Measurements from ENCODE around the gene FNBP1. TPM values are rescaled to one million over a fixed set of nuclear protein-coding genes. Genes with fewer than 3 reads are reported as not detected.

The FNBP1 gene
- total RNA-seq, 1 donor from 2014 or later, result 202 TPM

DNA sequence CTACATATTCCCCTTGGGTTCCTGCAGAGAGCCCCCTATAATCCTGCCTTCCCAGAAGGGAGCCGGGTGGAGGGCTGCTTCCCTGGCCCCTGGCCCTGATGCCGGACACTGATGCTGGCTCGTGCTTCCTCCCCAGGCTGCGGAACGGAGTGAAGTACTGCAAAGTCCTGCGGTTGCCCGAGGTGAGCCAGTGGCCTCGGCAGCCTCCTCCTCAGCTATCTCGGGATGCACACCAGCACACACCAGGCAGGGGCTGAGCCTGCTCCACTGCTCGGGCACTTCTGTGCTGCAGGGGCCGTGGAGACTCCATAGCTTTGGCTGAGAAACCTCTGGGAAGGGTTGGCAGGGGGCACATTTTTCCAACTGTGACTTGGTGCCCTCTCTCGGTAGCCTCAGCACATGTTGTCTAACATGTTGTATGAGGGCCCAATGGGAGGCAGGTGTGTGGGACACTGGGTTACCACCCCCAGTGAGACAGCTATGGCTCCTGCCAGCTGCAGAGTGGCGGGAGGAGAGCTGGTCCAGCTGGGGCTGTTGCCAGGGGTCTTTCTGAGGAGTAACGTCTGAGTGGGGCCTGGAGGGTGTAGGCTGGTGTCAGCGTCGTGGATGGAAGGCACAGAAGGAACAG is 169.3 kb downstream of the FNBP1 start:
- intact Hi-C loops (cut with micrococcal nuclease), result no loop called here
- H3K36me3 Mint-ChIP-seq (ENCODE audit: low read depth), result peaks cover 38% of the 10 kb centered on the region
- H3K27me3 Mint-ChIP-seq (ENCODE audit: insufficient read depth), result no peaks in the 10 kb centered on the region
- no peaks in the 10 kb centered on the region for H3K9me3 Mint-ChIP-seq
- H3K4me1 Mint-ChIP-seq (ENCODE audit: low read depth), result peaks cover 24% of the 10 kb centered on the region
- no peak overlapping the region for H3K27ac Mint-ChIP-seq
- DNase-seq (ENCODE audit: low spot score), result no peak
- H3K4me3 Mint-ChIP-seq, result no peak overlapping the region

DNA sequence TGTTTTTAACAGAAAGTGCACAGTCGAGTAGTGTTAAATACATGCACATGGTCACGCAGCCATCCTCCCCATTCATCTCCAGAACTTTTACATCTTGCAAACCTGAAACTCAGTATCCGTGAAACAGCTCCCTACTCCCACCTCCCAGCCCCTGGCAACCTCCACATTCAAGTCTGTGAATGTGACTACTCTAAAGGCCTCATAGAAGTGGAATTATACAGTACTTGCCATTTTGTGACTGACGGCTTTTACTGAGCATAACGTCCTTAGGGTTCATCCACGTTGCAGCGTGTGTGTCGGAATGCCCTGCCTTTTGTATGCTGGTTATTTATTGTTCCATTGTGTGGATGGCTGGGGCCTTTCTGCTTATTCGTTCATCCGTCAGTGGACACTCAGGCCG is 171.9 kb downstream of the FNBP1 start:
- H3K36me3 Mint-ChIP-seq (ENCODE audit: low read depth), result peaks cover 40% of the 10 kb centered on the region
- intact Hi-C loops (cut with micrococcal nuclease), result no loop called here

DNA sequence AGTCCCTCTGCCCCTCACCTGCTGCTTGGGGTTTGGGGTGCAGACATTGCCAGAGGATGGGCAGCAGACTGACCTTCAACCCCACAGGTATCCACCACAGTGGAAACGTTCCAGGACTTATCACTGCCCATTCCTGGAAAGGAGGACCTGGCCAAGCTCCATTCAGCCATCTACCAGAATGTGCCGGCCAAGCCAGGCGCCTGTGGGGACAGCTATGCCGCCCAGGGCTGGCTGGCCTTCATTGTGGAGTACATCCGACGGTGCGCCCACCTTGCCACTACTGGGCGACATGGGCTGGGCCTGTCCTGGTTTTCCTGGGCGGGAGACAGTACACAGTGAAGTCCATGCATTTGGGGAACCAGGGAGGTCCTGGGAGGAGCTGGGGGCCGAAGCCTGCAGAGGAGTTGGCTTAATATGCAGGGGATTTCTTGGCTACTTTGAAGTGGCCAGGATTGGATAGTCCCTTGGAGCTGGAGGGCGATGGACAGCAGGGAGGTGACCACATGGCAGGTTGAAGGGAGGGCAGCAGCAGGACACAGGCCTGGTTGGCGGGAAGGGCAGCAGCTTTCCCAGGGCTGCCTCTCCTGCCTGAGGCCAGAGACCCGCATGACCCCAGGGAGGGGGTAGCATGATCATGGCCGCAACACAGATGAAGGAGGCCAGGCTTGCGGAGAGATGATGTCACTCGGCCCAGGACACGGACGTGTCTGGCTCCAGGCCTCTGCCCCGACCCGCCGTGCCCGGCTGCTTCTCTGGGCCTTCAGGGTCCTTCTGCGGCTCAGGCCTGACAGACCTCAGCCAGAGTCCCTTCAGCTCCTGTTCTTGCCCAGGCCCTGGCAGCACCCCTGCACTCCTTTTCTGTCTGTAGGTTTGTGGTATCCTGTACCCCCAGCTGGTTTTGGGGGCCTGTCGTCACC is 173.1 kb downstream of the FNBP1 start:
- Mint-ChIP-seq H3K27me3 (ENCODE audit: insufficient read depth) (no peaks in the 10 kb centered on the region), H3K9me3 (no peaks in the 10 kb centered on the region), H3K4me3 (peak overlapping the region; percentile 47), H3K27ac (peak overlapping the region; percentile 87), H3K4me1 (ENCODE audit: low read depth) (peaks cover 54% of the 10 kb centered on the region), H3K36me3 (ENCODE audit: low read depth) (peaks cover 44% of the 10 kb centered on the region)
- intact Hi-C loops (cut with micrococcal nuclease), result loop anchor here (1.0 to 5.0 kb wide), 2 partner anchors 14 to 48 kb away; partner anchors contain the start of gene TOR1A
- DNase-seq (ENCODE audit: low spot score), result no peak

More for the DNA sequence above, 171.9 kb downstream of the FNBP1 start:
- no peak for DNase-seq (ENCODE audit: low spot score)
- no peaks in the 10 kb centered on the region for H3K9me3 Mint-ChIP-seq
- H3K27ac Mint-ChIP-seq, result peak overlapping the region; percentile 59
- H3K4me1 Mint-ChIP-seq (ENCODE audit: low read depth), result peaks cover 46% of the 10 kb centered on the region
- H3K27me3 Mint-ChIP-seq (ENCODE audit: insufficient read depth), result no peaks in the 10 kb centered on the region
- no peak overlapping the region for H3K4me3 Mint-ChIP-seq

DNA sequence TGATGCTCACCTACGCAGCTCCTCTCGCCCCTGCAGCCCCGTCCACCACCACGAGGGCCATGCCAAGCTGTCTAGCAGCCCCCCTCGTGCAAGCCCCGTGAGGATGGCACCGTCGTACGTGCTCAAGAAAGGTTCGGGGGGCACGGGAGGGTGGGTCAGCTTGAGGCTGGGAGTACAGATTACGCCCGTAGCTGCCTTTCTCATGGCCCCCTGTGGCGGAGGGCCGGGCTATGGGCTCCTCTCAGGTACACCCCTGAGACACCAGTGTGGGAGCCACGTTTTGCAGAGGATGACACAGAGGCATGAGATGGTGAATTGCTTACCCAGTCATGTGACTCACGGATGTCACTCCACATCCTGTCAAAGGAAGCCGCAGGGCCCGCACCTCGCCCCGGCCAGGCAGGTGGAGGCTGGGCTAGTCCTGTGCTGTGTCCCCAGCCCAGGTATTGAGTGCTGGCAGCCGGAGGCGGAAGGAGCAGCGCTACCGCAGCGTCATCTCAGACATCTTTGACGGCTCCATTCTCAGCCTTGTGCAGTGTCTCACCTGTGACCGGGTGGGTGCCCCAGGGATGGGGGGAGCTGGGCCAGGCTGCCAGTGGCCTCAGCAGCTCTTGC is 174.0 kb downstream of the FNBP1 start:
- H3K36me3 Mint-ChIP-seq (ENCODE audit: low read depth), result peaks cover 39% of the 10 kb centered on the region
- peak overlapping the region; percentile 47 for H3K4me3 Mint-ChIP-seq
- no peaks in the 10 kb centered on the region for H3K27me3 Mint-ChIP-seq (ENCODE audit: insufficient read depth)
- peak; percentile 83 for DNase-seq (ENCODE audit: low spot score)
- no peaks in the 10 kb centered on the region for H3K9me3 Mint-ChIP-seq
- peaks cover 60% of the 10 kb centered on the region for H3K4me1 Mint-ChIP-seq (ENCODE audit: low read depth)
- peak overlapping the region; percentile 87 for H3K27ac Mint-ChIP-seq
- intact Hi-C loops (cut with micrococcal nuclease), result loop anchor here (1.0 to 5.0 kb wide), 2 partner anchors 15 to 47 kb away; partner anchors contain the start of gene TOR1A

DNA sequence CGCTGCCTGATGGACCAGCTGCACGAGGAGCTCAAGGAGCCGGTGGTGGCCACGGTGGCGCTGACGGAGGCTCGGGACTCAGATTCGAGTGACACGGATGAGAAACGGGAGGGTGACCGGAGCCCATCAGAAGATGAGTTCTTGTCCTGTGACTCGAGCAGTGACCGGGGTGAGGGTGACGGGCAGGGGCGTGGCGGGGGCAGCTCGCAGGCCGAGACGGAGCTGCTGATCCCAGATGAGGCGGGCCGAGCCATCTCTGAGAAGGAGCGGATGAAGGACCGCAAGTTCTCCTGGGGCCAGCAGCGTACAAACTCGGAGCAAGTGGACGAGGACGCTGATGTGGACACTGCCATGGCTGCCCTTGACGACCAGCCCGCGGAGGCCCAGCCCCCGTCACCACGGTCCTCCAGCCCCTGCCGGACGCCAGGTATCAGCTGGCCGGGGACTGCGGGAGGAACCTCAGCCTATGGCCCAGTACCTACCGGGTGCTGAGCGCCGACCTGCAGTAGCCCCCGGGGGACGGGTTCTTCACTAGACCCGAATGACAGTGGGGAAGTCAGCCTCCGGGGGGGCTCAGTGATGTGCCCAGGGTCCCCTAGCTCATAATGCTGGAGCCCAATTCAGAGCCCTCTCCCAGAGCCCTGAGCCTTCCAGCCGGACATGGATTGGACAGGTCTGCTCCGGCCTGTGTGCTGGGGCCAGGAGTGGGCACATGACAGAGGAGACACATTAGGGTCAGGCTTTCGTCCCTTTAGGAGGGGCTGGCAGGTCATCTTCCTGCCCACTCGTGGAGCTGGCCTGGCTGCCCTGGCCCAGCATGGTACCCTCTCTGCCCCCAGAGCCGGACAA is 174.7 kb downstream of the FNBP1 start:
- peaks cover 67% of the 10 kb centered on the region for H3K4me1 Mint-ChIP-seq (ENCODE audit: low read depth)
- H3K9me3 Mint-ChIP-seq, result no peaks in the 10 kb centered on the region
- intact Hi-C loops (cut with micrococcal nuclease), result loop anchor here (5.0 kb wide), 1 partner anchor 46 kb away; the partner anchor contains the start of gene TOR1A
- peaks cover 37% of the 10 kb centered on the region for H3K36me3 Mint-ChIP-seq (ENCODE audit: low read depth)
- no peak for DNase-seq (ENCODE audit: low spot score)
- peak overlapping the region; percentile 47 for H3K4me3 Mint-ChIP-seq
- H3K27ac Mint-ChIP-seq, result peak overlapping the region; percentile 92
- no peaks in the 10 kb centered on the region for H3K27me3 Mint-ChIP-seq (ENCODE audit: insufficient read depth)

DNA sequence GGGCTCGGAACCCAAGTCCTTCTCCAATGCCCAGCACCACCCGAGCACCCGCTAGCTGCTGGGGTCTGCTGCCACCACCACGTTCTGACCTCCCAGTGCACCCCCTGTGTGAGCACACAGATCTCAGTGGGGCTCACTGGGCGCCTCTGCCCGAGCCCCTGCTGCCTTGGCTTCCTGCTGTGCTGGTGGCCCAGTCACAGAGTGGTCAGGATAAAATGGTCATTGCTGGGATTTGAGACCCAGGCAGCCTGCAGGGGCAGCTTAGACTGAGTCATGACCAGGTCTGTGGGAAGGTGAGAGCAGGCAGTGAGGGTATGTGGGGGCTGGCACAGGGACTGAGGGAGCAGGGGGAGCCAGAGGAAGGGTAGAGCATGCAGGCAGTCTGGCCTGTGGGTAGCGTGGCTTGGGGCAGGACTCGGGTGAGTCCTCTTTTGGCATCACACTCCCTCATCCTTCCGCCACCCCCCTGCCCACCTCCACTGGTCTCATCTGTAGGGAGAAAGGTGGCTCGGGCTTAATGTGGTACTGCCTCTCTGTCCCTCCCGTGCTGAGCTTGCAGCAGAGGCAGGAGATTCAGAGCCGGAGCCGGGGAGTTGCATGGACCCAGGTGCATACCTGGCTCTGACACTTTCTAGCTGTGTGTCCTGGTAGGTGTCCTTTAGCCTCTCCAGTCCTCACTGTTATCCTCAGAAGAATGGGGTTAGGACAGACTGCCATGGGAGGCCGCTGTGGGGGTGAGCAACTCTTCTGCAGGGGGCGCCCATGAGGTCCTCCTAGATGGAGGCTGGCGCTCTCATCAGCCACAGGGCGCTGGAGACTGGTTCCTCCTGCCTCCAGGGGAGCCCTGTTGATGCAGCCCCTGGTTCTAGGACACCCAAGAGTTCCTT is 175.6 kb downstream of the FNBP1 start:
- Mint-ChIP-seq H3K36me3 (ENCODE audit: low read depth) (peaks cover 40% of the 10 kb centered on the region), H3K4me3 (peak overlapping the region; percentile 26), H3K27ac (peak overlapping the region; percentile 92), H3K27me3 (ENCODE audit: insufficient read depth) (no peaks in the 10 kb centered on the region), H3K9me3 (no peaks in the 10 kb centered on the region), H3K4me1 (ENCODE audit: low read depth) (peaks cover 72% of the 10 kb centered on the region)
- intact Hi-C loops (cut with micrococcal nuclease), result loop anchor here (5.0 kb wide), 1 partner anchor 45 kb away; the partner anchor contains the start of gene TOR1A
- no peak for DNase-seq (ENCODE audit: low spot score)

DNA sequence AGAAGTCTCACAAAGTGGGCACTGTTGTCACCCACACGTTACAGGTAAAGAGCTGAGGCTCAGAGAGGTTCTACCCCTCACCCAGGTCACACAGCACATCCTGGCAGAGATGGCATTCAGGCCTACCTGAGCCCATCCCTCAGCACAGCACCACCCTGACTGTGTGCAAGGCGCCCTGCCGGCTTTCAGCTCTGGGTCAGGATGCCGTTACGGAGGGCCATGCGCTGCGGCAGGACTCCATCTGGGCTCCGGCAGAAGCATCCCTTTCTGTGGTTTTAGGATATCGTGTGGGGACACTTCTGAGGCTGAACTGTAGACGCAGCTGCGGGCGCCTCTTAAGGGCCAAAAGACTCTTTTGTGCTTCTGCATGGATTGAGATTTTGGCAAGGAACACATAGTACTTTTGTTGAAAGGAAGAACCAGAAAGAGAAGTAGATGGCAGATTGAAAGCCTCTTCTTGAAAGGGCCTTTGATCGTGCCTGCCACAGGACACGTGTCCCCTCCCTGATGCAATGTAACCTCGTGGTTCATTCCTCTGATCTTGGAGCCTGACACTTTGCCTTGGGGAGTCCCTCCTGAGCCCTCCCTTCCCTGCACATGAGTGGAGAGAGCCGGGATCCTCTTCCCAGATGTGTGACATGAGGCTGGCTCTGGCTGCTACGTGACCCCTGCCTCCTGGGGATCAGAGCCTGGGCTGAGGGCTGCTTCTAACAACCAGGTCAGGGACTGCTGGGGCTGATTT is 176.4 kb downstream of the FNBP1 start:
- intact Hi-C loops (cut with micrococcal nuclease), result loop anchor here (5.0 kb wide), 1 partner anchor 44 kb away; the partner anchor contains the start of gene TOR1A
- Mint-ChIP-seq H3K27me3 (ENCODE audit: insufficient read depth) (no peaks in the 10 kb centered on the region), H3K4me1 (ENCODE audit: low read depth) (peaks cover 76% of the 10 kb centered on the region), H3K4me3 (peak overlapping the region; percentile 28), H3K9me3 (no peaks in the 10 kb centered on the region), H3K27ac (peak overlapping the region; percentile 92), H3K36me3 (ENCODE audit: low read depth) (peaks cover 42% of the 10 kb centered on the region)
- DNase-seq (ENCODE audit: low spot score), result peak; percentile 40

DNA sequence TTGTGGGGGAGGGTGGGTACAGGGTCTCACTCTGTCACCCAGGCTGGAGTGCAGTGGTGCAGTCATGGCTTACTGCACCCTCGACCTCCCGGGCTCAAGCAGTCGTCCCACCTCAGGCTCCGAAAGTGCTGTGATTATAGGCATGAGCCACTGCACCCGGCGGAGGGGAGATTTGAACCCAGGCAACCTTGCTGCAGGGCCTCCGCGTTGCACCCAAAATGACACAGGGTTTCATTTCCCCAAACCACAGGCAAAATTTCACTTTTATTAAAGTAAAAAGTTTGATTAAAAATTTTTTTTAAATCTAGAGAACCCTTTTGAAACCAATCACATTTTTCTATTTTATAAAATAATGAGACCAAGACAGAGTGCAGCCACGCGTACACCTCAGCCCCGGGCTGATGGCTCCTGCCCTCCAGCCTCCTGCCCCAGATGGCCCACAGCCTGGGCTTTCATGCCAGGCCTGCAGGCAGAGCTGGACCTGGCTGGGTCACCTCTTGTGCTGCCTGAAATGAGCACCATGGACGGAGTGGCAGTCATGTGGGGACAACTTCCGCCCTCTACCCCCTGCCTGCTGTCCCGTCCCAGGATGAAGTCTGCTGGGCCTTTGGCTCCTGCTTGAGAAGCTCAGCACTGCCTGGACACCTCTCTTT is 177.2 kb downstream of the FNBP1 start:
- no peak overlapping the region for H3K4me3 Mint-ChIP-seq
- no peaks in the 10 kb centered on the region for H3K27me3 Mint-ChIP-seq (ENCODE audit: insufficient read depth)
- H3K4me1 Mint-ChIP-seq (ENCODE audit: low read depth), result peaks cover 78% of the 10 kb centered on the region
- DNase-seq (ENCODE audit: low spot score), result no peak
- intact Hi-C loops (cut with micrococcal nuclease), result loop anchor here (5.0 kb wide), 1 partner anchor 43 kb away; the partner anchor contains the start of gene TOR1A
- H3K9me3 Mint-ChIP-seq, result no peaks in the 10 kb centered on the region
- H3K27ac Mint-ChIP-seq, result peak overlapping the region; percentile 92
- H3K36me3 Mint-ChIP-seq (ENCODE audit: low read depth), result peaks cover 45% of the 10 kb centered on the region

DNA sequence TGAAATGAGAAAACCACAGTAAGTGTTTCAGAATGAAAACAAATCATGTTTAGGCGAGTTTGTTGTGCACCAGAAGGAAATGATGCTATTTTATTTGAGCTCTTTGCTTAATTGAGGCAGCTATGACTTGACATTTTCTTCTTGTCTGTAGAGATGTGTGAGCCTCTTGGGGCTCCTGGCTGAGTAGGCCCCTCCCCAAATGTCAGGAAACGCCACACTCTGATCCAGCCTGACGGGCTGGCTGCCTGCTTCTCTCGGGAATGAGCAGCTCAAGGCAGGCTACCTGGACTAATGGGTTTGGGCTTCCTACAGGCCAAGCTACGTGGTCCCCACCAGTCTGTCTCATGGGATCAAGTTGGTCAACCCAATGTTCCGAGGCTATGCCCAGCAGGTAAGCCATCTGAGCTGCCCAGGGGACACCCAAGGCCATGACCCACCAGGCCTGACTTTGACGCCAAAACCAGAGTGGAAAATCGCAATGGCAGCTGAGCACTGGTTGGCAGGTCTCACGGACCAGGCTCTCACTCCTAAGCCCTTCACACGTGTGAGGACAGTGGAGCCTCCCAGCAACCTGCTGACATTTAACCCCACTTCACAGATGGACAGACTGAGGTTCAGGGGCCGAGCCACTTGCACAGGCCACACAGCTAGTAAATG is 177.9 kb downstream of the FNBP1 start:
- intact Hi-C loops (cut with micrococcal nuclease), result loop anchor here (5.0 kb wide), 1 partner anchor 43 kb away; the partner anchor contains the start of gene TOR1A
- peak overlapping the region; percentile 82 for H3K27ac Mint-ChIP-seq
- no peak for DNase-seq (ENCODE audit: low spot score)
- H3K4me1 Mint-ChIP-seq (ENCODE audit: low read depth), result peaks cover 79% of the 10 kb centered on the region
- H3K36me3 Mint-ChIP-seq (ENCODE audit: low read depth), result peaks cover 41% of the 10 kb centered on the region
- no peaks in the 10 kb centered on the region for H3K9me3 Mint-ChIP-seq
- H3K27me3 Mint-ChIP-seq (ENCODE audit: insufficient read depth), result no peaks in the 10 kb centered on the region
- H3K4me3 Mint-ChIP-seq, result peak overlapping the region; percentile 52

DNA sequence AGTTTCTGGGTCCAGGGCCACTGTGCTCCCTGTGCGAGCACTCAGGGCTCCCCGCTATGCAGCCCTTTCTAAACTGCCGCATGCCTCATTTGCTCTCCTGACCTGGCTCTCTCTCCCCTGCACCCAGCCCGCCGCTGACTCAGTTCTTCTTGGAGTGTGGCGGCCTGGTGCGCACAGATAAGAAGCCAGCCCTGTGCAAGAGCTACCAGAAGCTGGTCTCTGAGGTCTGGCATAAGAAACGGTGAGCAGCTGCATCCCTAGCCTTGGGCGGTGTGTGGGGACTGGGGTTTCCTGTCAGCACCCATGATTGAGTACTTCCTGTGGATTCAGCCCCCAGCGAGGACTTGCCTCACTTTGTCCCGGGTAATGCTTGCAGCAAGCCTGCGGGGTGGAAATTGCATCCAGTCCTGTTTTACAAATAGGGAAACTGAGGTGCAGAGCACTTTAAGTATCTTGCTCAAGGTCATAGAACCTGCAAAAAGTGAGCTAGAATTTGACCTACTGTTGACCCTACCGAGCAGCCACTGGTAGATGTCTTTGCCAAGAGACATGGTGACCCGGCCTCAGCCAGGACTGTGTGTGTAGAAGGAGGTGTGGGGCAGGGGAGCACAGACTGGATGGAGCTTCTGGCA is 179.8 kb downstream of the FNBP1 start:
- intact Hi-C loops (cut with micrococcal nuclease), result loop anchor here (1.0 kb wide), 2 partner anchors 21 to 28 kb away; partner anchors contain the start of genes C9orf78 and USP20
- Mint-ChIP-seq H3K9me3 (no peaks in the 10 kb centered on the region), H3K36me3 (ENCODE audit: low read depth) (peaks cover 44% of the 10 kb centered on the region), H3K4me3 (peak overlapping the region; percentile 72), H3K27ac (peak overlapping the region; percentile 93), H3K27me3 (ENCODE audit: insufficient read depth) (no peaks in the 10 kb centered on the region), H3K4me1 (ENCODE audit: low read depth) (peaks cover 65% of the 10 kb centered on the region)
- peak; percentile 77 for DNase-seq (ENCODE audit: low spot score)

Data from activated T-helper 1 cell treated with anti-CD3 and anti-CD28 coated beads, Interleukin-12 subunit alpha, Interleukin-12 subunit beta, Interleukin-2, Interleukin-4 antibody, amounts not matched to agents 30 ng/mL and 10 ng/mL and 1 ng/mL, durations not matched to agents 14 hours and 24 hours and 36 hours (primary cell).